ENCODE data around the gene TTYH2. TPM values are rescaled to one million over a fixed set of nuclear protein-coding genes. Genes with fewer than 3 reads are reported as not detected.

The TTYH2 gene
- total and polyA plus RNA-seq, 2 of the 4 experiments (the other 2 are of a cell fraction), result 2.3 to 6.8 TPM

- no peak overlapping the region for H2AK9ac ChIP-seq (replicated peaks; ENCODE audit: low read depth, low read length, poor library complexity)
These were observed 18.7 kb upstream of the TTYH2 start for GRCh38 chr17:74194682-74195081.

More at GRCh38 chr17:74194682-74195081, 18.7 kb upstream of the TTYH2 start:
- Histone ChIP-seq H2BK20ac (ENCODE audit: low read depth, low read length) (no peak overlapping the region), H2BK15ac (ENCODE audit: low read depth, low read length) (no peak overlapping the region), H3K27ac (ENCODE audit: insufficient read depth, low read length) (no peak overlapping the region), H3K36me3 (ENCODE audit: control insufficient read depth, insufficient read depth, low read length) (no peaks in the 10 kb centered on the region), H2BK5ac (ENCODE audit: low read depth, low read length, poor library complexity, severe bottlenecking) (no peak overlapping the region), H4K8ac (ENCODE audit: low read depth in 2 of 2, low read length in 2 of 2) (no peak overlapping the region), H3K9me1 (ENCODE audit: insufficient read depth, low read length) (no peaks in the 10 kb centered on the region), H4K5ac (ENCODE audit: low read depth, low read length) (no peak overlapping the region), H3K18ac (ENCODE audit: low read depth, low read length) (no peak overlapping the region), H2BK120ac (ENCODE audit: low read depth, low read length) (no peak overlapping the region), H3K56ac (ENCODE audit: extremely low read depth, insufficient read depth, low read length) (no peak overlapping the region), H3K23ac (ENCODE audit: low read depth, low read length) (no peak overlapping the region), H3K9me3 (ENCODE audit: control insufficient read depth, insufficient read depth, low read length) (no peaks in the 10 kb centered on the region), H3K79me1 (ENCODE audit: low read depth in 1 of 2, low read length in 2 of 2) (no peaks in the 10 kb centered on the region), H2AK5ac (ENCODE audit: low read depth, low read length) (no peak overlapping the region), H3K4me2 (ENCODE audit: low read depth, low read length) (no peak overlapping the region), H3K14ac (replicated peaks; ENCODE audit: low read depth, low read length) (no peak overlapping the region), H4K20me1 (ENCODE audit: insufficient read depth, low read length) (no peaks in the 10 kb centered on the region), H3K4me3 (ENCODE audit: insufficient read depth, low read depth, low read length) (no peak overlapping the region), H2AFZ (replicated peaks; ENCODE audit: low read length, poor library complexity) (no peak overlapping the region), H3K9ac (ENCODE audit: low read depth, low read length) (no peak overlapping the region), H3K4me1 (ENCODE audit: control insufficient read depth, insufficient read depth, low read length) (no peaks in the 10 kb centered on the region), H4K91ac (ENCODE audit: insufficient read depth, low read depth, low read length) (no peak overlapping the region), H3K4ac (ENCODE audit: low read depth, low read length) (no peak overlapping the region), H3K27me3 (ENCODE audit: control insufficient read depth, insufficient read depth, low read length) (peaks cover 25% of the 10 kb centered on the region; the same call in 1 of the 2 replicates)
- WGBS, 2 experiments (ENCODE audit: extremely low coverage in 2 of 2, insufficient read length in 1 of 2), result 45% methylated on average over 4 of the region's 9 CpGs; no CpG with 5 or more reads in 1 of the 2 experiments
- no peak for TF ChIP-seq RCOR1 (IDR thresholded peaks at IDR 0.05; ENCODE audit: insufficient replicate concordance, low read length)
- TF ChIP-seq MAFK (IDR thresholded peaks at IDR 0.05; ENCODE audit: low read depth, low read length), result no peak
- TF ChIP-seq NFE2L2 (IDR thresholded peaks at IDR 0.05; ENCODE audit: low read depth, low read length), result no peak
- no peak for TF ChIP-seq MXI1 (IDR thresholded peaks at IDR 0.05; ENCODE audit: borderline replicate concordance, low read depth, low read length)
- no peak for TF ChIP-seq SMC3 (IDR thresholded peaks at IDR 0.05; ENCODE audit: low read depth, low read length)
- TF ChIP-seq USF2 (IDR thresholded peaks at IDR 0.05; ENCODE audit: low read depth, low read length), result no peak
- no peak for TF ChIP-seq CHD1 (IDR thresholded peaks at IDR 0.05; ENCODE audit: low read depth, low read length)
- TF ChIP-seq ELK1 (IDR thresholded peaks at IDR 0.05; ENCODE audit: borderline replicate concordance, low read depth, low read length), result no peak
- TF ChIP-seq RFX5 (IDR thresholded peaks at IDR 0.05; ENCODE audit: low read depth, low read length), result no peak
- no peak for TF ChIP-seq FOS (IDR thresholded peaks at IDR 0.05; ENCODE audit: low read depth, low read length)
- TF ChIP-seq MAZ (IDR thresholded peaks at IDR 0.05; ENCODE audit: borderline replicate concordance, low read depth, low read length), result no peak
- TF ChIP-seq CEBPB (IDR thresholded peaks at IDR 0.05; ENCODE audit: low read depth, low read length), result no peak
- no peak for TF ChIP-seq POLR2A (IDR thresholded peaks at IDR 0.05; ENCODE audit: low read depth, low read length)
- TF ChIP-seq BHLHE40 (IDR thresholded peaks at IDR 0.05; ENCODE audit: low read depth, low read length), result no peak
- no peak for TF ChIP-seq RAD21 (IDR thresholded peaks at IDR 0.05; ENCODE audit: low read length)
- no peak for TF ChIP-seq CTCF (conservative IDR thresholded peaks at IDR 0.05; ENCODE audit: low read depth, low read length)
- ChIA-PET POLR2A (ENCODE audit: unreplicated experiment) (no interaction called here), CTCF (no interaction called here)
- no peak for DNase-seq
- dilution Hi-C loops (cut with HindIII; ENCODE audit: low sequenced_read_pairs, unreplicated experiment), result no loop called here
- ATAC-seq (ENCODE audit: low read depth), result no peak
- intact Hi-C loops (cut with micrococcal nuclease), result no loop called here
- in situ Hi-C loops (cut with MboI; ENCODE audit: low sequenced_read_pairs), result loop anchor here (25.0 kb wide), 1 partner anchor 932 kb away; the partner anchor contains the start of gene CPSF4L
- BruUV-seq (replicated peaks), result no TSS peak
